Measurements from ENCODE around the gene EXOC7. TPM values are rescaled to one million over a fixed set of nuclear protein-coding genes. Genes with fewer than 3 reads are reported as not detected.
A peak's percentile ranks its signal among the peaks of the same experiment; 100 is the strongest.

EXOC7 gene
- total RNA-seq, 5 donors from 2014 or later (not counting 1 experiment from before 2014, with no cell fraction given), result 119 to 181 (median 156) TPM

DNA sequence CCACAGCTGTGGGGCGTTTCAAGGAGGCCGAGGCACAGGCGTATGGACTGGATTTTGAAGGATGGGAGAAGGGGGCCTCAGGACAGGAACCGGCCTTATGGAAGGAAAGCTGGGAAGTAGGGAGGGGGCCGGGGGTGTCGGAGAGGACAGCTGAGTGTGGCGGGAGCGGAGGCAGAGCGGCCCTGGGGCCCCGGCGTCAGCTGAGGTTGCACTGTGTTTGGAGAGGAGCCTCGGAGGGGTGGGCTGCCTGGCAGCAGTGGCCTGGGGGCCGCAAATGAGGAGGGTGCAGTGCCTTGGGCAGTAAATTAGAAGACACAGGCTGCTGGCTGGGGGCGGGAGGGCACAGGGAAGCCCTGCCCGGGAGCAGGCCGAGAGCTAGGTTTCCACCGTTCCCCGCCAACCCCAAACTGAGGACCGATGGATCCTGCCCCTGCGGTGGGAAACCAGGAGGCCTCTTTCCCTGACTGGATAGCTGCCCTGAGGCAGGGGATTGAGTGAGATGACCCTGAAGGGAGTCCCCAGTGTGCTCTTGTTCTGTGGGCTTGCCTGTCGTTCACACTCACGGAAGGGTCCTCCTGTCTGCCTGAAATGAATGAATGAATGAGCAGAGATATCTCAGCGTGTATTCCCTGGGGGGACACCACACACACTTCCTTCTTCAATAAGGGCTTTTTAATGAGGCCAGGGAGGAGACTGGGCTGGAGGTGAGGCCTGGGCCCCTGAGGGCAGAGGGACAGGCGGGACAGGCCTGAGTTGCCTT is 19.0 kb upstream of the EXOC7 start:
- ATAC-seq (replicated peaks in 1 of 4), result no peak
- Mint-ChIP-seq H3K27ac (peak overlapping the region; percentile 69 to 75), H3K27me3 (no peaks in the 10 kb centered on the region), H3K4me1 (peaks cover 23 to 38% (median 33%) of the 10 kb centered on the region in 3 donors), H3K9me3 (no peaks in the 10 kb centered on the region), H3K36me3 (no peaks in the 10 kb centered on the region), H3K4me3 (peak overlapping the region; percentile 39 to 59 (median 45))
- 97% methylated on average over 18 of the region's 24 CpGs for WGBS (ENCODE audit: insufficient coverage)
- ChIA-PET POLR2A (interaction anchor here in 1 of 2 donors (1.0 kb wide), 1 partner anchor 146 kb away, joined by 3 read pairs; no protein-coding TSS in a partner anchor), CTCF (interaction anchor here (0.7 to 5.7 kb wide), 4 partner anchors 27 to 274 kb away, joined by 3 to 27 read pairs (median 4); no protein-coding TSS in a partner anchor)
- Histone ChIP-seq H3K4me3 (ENCODE audit: control insufficient read depth in 1 of 2, extremely low read depth in 1 of 2, low read length in 1 of 2) (no peak overlapping the region), H3K9me3 (no peaks in the 10 kb centered on the region), H3K27ac (ENCODE audit: low read length) (no peak overlapping the region), H3K36me3 (ENCODE audit: control insufficient read depth in 2 of 2, extremely low read depth in 1 of 2, insufficient read depth in 1 of 2, low read length in 1 of 2) (peaks cover 0 to 1% of the 10 kb centered on the region in 2 donors), H3K4me1 (ENCODE audit: control insufficient read depth in 1 of 2, extremely low read depth in 1 of 2, insufficient read depth in 2 of 2, low read length in 2 of 2) (peaks cover 8 to 31% of the 10 kb centered on the region in 2 experiments), H3K27me3 (replicated peaks in 1 of 2; ENCODE audit: control insufficient read depth in 2 of 2, extremely low read depth in 1 of 2, insufficient read depth in 2 of 2, low read length in 1 of 2) (peaks cover 0 to 4% of the 10 kb centered on the region in 2 experiments)
- no peak for DNase-seq

DNA sequence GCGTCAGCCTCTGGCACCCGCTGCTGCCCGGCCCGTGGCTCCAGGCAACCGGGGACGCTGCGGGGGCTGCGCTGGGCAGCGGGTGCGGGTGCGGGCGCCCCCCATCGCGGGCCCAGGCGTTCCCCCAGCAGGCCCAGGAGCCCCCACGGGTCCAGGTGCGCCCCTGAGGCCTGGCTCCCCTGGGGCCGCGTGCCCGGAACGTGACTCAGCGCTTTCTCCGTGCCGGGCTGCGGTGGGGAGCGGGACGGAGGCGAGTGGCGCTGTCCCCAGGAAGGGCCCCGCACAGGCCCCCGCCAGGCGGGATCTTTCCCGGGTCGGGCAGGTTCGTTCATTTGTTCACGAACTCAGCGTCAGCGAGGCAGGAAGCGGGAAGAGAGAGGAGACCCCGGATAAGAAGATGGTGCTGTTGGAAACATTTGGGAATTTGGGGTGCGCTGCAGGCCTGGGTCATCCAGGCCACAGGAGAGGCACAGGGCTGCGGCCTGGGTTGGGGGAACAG is 18.4 kb upstream of the EXOC7 start:
- ChIA-PET POLR2A (interaction anchor here in 1 of 2 donors (1.0 kb wide), 1 partner anchor 147 kb away, joined by 3 read pairs; no protein-coding TSS in a partner anchor), CTCF (interaction anchor here (0.6 to 5.7 kb wide), 6 partner anchors 58 to 158 kb away, joined by 3 to 29 read pairs (median 12); no protein-coding TSS in a partner anchor)
- peak overlapping the region; percentile 27 to 50 for H3K4me3 ChIP-seq (ENCODE audit: control insufficient read depth in 1 of 2, extremely low read depth in 1 of 2, low read length in 1 of 2)
- peak; percentile 18 to 35 (median 22) for ATAC-seq (replicated peaks in 1 of 4)
- peak overlapping the region; percentile 69 to 75 for H3K27ac Mint-ChIP-seq
- peaks cover 19 to 33% (median 30%) of the 10 kb centered on the region in 3 donors for H3K4me1 Mint-ChIP-seq
- no peaks in the 10 kb centered on the region for H3K27me3 Mint-ChIP-seq
- H3K9me3 Mint-ChIP-seq, result no peaks in the 10 kb centered on the region
- H3K4me1 ChIP-seq (ENCODE audit: control insufficient read depth in 1 of 2, extremely low read depth in 1 of 2, insufficient read depth in 2 of 2, low read length in 2 of 2), result peaks cover 6 to 28% of the 10 kb centered on the region in 2 experiments
- peak overlapping the region; percentile 23 for H3K27ac ChIP-seq (ENCODE audit: low read length)
- H3K4me3 Mint-ChIP-seq, result peak overlapping the region; percentile 39 to 59 (median 45)
- peaks cover 0 to 4% of the 10 kb centered on the region in 2 experiments for H3K27me3 ChIP-seq (replicated peaks in 1 of 2; ENCODE audit: control insufficient read depth in 2 of 2, extremely low read depth in 1 of 2, insufficient read depth in 2 of 2, low read length in 1 of 2)
- H3K36me3 ChIP-seq (ENCODE audit: control insufficient read depth in 2 of 2, extremely low read depth in 1 of 2, insufficient read depth in 1 of 2, low read length in 1 of 2), result peaks cover 0 to 2% of the 10 kb centered on the region in 2 donors
- no peaks in the 10 kb centered on the region for H3K36me3 Mint-ChIP-seq
- 32% methylated on average over 41 of the region's 42 CpGs for WGBS (ENCODE audit: insufficient coverage)
- peak in 2 of 35 experiments; percentile 25 to 33 for DNase-seq
- no peaks in the 10 kb centered on the region for H3K9me3 ChIP-seq

DNA sequence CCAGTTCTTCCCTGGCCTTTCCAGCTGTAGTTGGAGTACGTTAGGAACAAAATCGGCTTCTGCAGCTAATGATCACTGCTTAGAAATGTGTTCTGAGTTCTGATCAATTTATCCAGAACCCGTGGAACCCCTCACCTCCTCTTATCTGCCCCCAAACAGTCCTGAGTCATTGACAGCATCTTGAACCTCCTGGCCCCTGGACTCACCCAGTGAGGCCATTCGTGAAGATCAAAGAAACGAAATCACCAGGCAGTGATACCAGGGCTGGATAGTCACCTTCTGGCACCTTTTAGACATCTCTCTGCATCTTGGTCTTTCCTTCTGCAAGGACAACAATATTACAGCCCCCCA is 17.0 kb upstream of the EXOC7 start:
- Mint-ChIP-seq H3K27ac (peak overlapping the region in 1 of 2 donors; percentile 28), H3K27me3 (no peaks in the 10 kb centered on the region), H3K4me1 (peaks cover 9 to 23% (median 19%) of the 10 kb centered on the region in 3 donors), H3K9me3 (no peaks in the 10 kb centered on the region), H3K36me3 (no peaks in the 10 kb centered on the region), H3K4me3 (peak overlapping the region in 1 of 3 donors; percentile 59)
- POLR2A ChIA-PET, result interaction anchor here in 1 of 2 donors (0.6 kb wide), 1 partner anchor 17 kb away, joined by 3 read pairs; the partner anchor contains the start of gene EXOC7
- H3K27ac ChIP-seq (ENCODE audit: low read length), result no peak overlapping the region
- DNase-seq, result no peak
- peaks cover 0 to 2% of the 10 kb centered on the region in 2 donors for H3K36me3 ChIP-seq (ENCODE audit: control insufficient read depth in 2 of 2, extremely low read depth in 1 of 2, insufficient read depth in 1 of 2, low read length in 1 of 2)
- 98% methylated on average over 5 of the region's 5 CpGs for WGBS (ENCODE audit: insufficient coverage)
- no peaks in the 10 kb centered on the region for H3K9me3 ChIP-seq
- H3K27me3 ChIP-seq (replicated peaks in 1 of 2; ENCODE audit: control insufficient read depth in 2 of 2, extremely low read depth in 1 of 2, insufficient read depth in 2 of 2, low read length in 1 of 2), result peaks cover 0 to 4% of the 10 kb centered on the region in 2 experiments
- no peak overlapping the region for H3K4me3 ChIP-seq (ENCODE audit: control insufficient read depth in 1 of 2, extremely low read depth in 1 of 2, low read length in 1 of 2)
- peaks cover 2 to 24% of the 10 kb centered on the region in 2 experiments for H3K4me1 ChIP-seq (ENCODE audit: control insufficient read depth in 1 of 2, extremely low read depth in 1 of 2, insufficient read depth in 2 of 2, low read length in 2 of 2)
- ATAC-seq (replicated peaks in 1 of 4), result no peak
- CTCF ChIA-PET, result interaction anchor here (0.5 to 3.8 kb wide), 7 partner anchors 55 to 235 kb away, joined by 3 to 29 read pairs (median 4); no protein-coding TSS in a partner anchor

DNA sequence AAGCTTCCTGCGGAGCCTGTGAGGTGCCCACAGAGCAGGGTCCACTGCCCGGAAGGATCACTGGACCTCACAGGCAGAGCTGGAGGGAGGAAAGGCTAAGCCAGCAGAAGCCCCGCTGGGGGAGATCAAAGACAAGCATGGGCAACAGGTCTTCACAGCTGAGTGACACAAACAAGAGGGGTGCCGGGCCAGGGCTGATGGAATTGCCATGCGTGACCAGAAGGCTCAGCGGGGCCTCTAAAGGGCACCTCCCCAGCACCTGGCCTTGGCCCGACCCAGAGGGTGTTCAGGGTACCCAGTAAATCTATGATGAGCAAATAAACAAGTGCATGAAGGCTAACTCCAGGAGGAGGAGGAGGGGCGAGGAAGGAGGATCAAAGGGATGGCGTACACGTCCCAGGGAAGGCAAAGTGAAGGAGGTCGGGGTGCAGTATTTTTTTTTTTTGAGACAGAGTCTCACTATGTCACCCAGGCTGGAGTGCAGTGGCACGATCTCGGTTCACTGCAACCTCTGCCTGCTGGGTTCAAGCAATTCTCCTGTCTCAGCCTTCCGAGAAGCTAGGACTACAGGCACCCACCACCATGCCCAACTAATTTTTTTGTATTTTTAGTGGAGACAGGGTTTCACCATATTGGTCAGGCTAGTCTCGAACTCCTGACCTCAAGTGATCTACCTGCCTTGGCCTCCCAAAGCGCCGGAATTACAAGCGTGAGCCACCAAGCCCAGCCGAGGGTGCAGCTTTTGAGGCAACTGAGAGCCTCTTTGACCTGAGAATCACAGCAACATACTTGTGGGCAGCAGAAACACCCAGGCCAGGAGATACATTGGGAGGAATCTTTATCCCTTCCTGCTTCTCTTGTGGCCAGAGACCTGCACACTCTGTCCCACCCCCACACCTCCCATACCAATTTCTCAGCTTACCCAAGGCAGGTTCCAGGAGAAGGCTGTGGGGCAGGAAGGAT is 16.1 kb upstream of the EXOC7 start:
- H3K27ac Mint-ChIP-seq, result no peak overlapping the region

DNA sequence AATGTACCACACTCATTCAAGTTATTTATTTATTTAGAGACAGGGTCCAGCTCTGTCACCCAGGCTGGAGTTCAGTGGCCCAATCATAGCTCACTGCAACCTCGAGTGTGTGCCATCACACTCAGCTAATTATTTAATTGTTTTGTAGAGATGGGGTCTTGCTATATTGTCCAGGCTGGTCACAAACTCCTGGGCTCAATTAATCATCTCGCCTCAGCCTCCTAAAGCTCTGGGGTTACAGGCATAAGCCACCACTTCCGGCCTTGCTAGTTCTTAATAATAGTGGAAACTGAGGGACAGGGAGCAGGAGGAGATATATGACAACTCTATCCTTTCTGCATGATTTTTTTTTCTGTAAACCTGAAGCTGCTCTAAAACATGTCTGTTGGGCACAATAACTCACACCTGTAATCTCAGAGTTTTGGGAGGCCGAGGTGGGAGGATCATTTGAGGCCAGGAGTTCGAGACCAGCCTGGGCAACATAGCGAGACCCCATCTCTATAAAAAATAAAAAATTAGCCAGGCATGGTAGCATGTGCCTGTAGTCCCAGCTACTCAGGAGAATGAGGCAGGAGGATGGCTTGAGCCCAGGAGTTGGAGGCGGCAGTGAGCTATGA is 11.7 kb upstream of the EXOC7 start:
- no peaks in the 10 kb centered on the region for H3K4me1 Mint-ChIP-seq
- no peaks in the 10 kb centered on the region for H3K9me3 Mint-ChIP-seq
- DNase-seq (no peak), ATAC-seq (replicated peaks in 1 of 4) (no peak)
- POLR2A ChIA-PET, result interaction anchor here in 1 of 2 donors (0.5 kb wide), 1 partner anchor 49 kb away, joined by 9 read pairs; no protein-coding TSS in a partner anchor
- no peaks in the 10 kb centered on the region for H3K36me3 Mint-ChIP-seq
- Histone ChIP-seq H3K36me3 (ENCODE audit: control insufficient read depth in 2 of 2, extremely low read depth in 1 of 2, insufficient read depth in 1 of 2, low read length in 1 of 2) (peaks cover 0 to 2% of the 10 kb centered on the region in 2 donors), H3K9me3 (no peaks in the 10 kb centered on the region), H3K4me3 (ENCODE audit: control insufficient read depth in 1 of 2, extremely low read depth in 1 of 2, low read length in 1 of 2) (no peak overlapping the region), H3K27me3 (replicated peaks in 1 of 2; ENCODE audit: control insufficient read depth in 2 of 2, extremely low read depth in 1 of 2, insufficient read depth in 2 of 2, low read length in 1 of 2) (peaks cover 0 to 7% of the 10 kb centered on the region in 2 experiments), H3K27ac (ENCODE audit: low read length) (no peak overlapping the region), H3K4me1 (ENCODE audit: control insufficient read depth in 1 of 2, extremely low read depth in 1 of 2, insufficient read depth in 2 of 2, low read length in 2 of 2) (no peaks in the 10 kb centered on the region)
- H3K27ac Mint-ChIP-seq, result no peak overlapping the region
- H3K4me3 Mint-ChIP-seq, result no peak overlapping the region
- H3K27me3 Mint-ChIP-seq, result no peaks in the 10 kb centered on the region
- CTCF ChIA-PET, result interaction anchor here (0.7 to 1.5 kb wide), 2 partner anchors 147 to 164 kb away, joined by 3 to 4 read pairs; no protein-coding TSS in a partner anchor
- WGBS (ENCODE audit: insufficient coverage), result no CpG with 5 or more reads among the region's 7 CpGs

More for the DNA sequence above, 16.1 kb upstream of the EXOC7 start:
- H3K4me1 Mint-ChIP-seq, result peaks cover 9 to 23% (median 17%) of the 10 kb centered on the region in 3 donors
- 83% methylated on average over 15 of the region's 19 CpGs for WGBS (ENCODE audit: insufficient coverage)
- H3K4me3 ChIP-seq (ENCODE audit: control insufficient read depth in 1 of 2, extremely low read depth in 1 of 2, low read length in 1 of 2), result no peak overlapping the region
- ATAC-seq (replicated peaks in 1 of 4) (no peak), DNase-seq (no peak)
- no peaks in the 10 kb centered on the region for H3K9me3 ChIP-seq
- CTCF ChIA-PET, result interaction anchor here (0.5 to 3.8 kb wide), 7 partner anchors 54 to 234 kb away, joined by 3 to 29 read pairs (median 4); no protein-coding TSS in a partner anchor
- peaks cover 0 to 4% of the 10 kb centered on the region in 2 experiments for H3K27me3 ChIP-seq (replicated peaks in 1 of 2; ENCODE audit: control insufficient read depth in 2 of 2, extremely low read depth in 1 of 2, insufficient read depth in 2 of 2, low read length in 1 of 2)
- peaks cover 0 to 2% of the 10 kb centered on the region in 2 donors for H3K36me3 ChIP-seq (ENCODE audit: control insufficient read depth in 2 of 2, extremely low read depth in 1 of 2, insufficient read depth in 1 of 2, low read length in 1 of 2)
- peaks cover 2 to 24% of the 10 kb centered on the region in 2 experiments for H3K4me1 ChIP-seq (ENCODE audit: control insufficient read depth in 1 of 2, extremely low read depth in 1 of 2, insufficient read depth in 2 of 2, low read length in 2 of 2)
- H3K9me3 Mint-ChIP-seq, result no peaks in the 10 kb centered on the region
- POLR2A ChIA-PET, result interaction anchor here (0.6 to 0.7 kb wide), 3 partner anchors 16 to 144 kb away, joined by 3 to 4 read pairs (median 3); partner anchors contain the start of gene EXOC7 (in 1 of the 2)
- no peak overlapping the region for H3K4me3 Mint-ChIP-seq
- H3K27ac ChIP-seq (ENCODE audit: low read length), result no peak overlapping the region
- no peaks in the 10 kb centered on the region for H3K27me3 Mint-ChIP-seq
- no peaks in the 10 kb centered on the region for H3K36me3 Mint-ChIP-seq

All from T-cell (primary cell).